GM21529 (cell line): ENCODE data around the gene TMEM200A.

Experiments
- ATAC-seq: cut with Tn5 transposase; IDR thresholded peaks from one replicate; pipeline ENCODE4 v1.9.1; 2021; ENCODE audit not compliant: unreplicated experiment

TMEM200A gene

DNA sequence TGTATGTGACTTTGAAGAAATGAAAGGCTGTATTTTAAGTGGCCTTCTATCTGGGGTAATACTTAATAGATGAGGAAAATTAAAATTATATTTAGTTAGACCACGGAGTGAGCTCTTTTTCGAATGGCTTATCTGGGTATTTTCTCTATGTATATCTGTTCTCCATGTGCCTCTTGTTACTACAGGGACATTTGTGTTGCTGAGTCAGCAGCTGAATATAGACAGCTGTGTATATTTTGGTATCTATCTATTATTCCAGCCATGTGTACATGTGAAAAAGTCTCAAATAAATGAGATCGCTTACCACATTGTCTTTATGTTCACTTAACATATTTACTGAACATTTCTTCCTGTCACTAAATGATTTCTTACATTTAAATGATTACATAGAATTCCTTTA is 57.2 kb downstream of the TMEM200A start:
- no peak for ATAC-seq

DNA sequence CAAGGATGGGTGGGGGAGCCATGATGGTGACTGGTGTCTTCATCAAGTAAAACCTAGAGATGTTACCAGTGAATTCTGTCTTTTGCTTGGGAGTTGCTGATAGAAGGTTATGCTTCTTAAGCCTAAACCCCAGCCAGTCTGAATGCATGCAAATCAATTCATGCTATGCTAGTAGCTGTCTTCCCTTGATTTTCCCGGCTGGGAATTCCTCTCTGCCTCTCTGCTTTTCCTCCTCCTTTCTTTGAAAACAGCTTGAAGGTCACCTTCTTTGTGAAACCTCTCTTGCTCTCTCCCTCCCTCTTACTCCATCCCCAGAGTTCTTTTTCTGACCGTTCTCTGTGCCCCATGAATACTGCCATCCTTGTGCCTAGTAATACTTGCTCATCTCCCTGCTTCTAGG is 58.9 kb downstream of the TMEM200A start:
- no peak for ATAC-seq

DNA sequence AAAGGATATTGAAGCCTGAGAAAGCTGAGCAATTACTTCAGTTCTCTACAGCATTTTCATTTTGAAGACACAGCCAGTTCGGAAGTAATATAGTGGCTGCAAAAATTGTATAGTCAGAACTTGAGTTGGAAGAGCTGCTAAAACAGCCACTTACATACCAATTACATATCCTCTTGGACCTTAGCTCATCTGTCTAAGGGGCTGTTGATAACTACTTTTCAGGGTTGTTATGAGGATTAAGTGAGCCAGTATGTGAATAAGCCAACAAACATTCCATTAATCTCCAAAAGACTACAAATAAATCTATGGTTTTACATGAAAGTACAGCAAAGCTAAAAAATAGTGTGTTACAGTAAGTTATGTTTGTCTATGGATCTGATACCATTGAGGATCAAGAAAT is 59.7 kb downstream of the TMEM200A start:
- ATAC-seq, result no peak

DNA sequence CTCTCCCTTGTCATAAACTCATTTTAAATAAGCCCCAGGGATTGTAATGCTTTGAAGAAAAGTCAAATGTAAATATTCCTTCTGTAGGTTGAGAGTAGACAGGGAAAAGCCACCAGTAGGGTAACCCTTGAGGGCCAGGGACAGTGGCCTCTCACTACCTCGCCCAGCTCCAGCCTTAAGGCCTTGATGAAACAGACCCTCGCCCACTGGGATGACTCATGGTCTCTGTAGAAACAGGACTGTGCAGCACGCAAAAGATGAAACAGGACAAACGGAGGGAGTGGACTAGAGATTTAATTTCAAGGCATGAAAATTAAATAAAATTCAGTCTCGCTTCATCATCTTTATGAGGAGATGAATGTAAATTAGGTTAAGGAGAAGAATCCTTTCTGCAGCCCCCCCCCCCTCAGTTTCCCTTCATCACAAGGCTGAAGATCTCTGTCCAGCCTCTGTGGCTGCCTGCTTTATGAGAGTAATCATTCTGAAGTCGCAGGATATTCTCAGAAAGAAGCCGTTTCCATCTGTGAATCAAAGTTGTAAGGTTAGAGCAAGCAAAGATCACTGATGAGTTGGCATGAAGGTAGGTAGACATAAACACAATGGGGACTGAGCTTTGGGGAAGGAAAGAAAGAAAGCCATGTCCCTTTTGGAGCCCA is 60.4 kb downstream of the TMEM200A start:
- no peak for ATAC-seq

DNA sequence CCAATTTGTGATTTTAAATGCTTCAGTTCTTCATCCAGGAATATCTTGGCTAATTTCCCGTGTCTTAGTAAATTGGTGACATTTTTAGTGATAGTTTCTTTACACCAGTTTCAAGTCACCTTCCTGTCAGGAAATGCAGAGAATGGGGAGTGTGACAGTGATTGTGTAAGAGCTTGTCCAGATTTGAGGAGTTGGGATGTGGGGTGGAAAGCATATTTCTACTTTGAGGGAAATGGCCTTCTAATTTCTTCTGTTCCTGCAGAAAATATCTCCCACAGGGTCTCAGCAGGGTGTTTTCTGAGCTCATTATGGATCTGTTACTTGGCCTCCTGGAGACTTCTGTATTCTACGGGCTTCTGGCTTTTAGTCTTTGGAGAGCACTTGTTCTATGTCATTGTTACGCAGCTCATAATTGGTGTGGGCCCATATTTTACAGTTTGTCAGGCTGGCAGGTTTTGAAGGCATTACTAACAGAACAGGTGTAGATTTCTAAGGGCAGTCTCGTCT is 65.6 kb downstream of the TMEM200A start:
- ATAC-seq, result no peak

DNA sequence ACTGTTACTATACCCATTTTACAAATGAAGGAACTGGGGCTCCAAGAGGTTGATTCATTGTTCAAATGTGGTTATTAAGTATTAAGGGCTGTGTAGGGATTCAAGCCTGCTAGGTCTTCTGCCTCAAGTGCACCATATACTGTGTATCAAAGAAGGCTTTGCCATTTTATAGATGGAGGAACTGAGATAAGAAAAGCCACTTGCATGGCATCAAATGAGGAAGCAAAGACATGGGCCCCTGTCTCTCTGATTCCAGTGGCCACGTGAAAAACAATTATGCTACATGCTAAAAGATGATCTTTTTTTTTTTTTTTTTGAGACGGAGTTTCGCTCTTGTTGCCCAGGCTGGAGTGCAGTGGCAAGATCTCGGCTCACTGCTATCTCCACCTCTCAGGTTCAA is 67.0 kb downstream of the TMEM200A start:
- ATAC-seq, result no peak

DNA sequence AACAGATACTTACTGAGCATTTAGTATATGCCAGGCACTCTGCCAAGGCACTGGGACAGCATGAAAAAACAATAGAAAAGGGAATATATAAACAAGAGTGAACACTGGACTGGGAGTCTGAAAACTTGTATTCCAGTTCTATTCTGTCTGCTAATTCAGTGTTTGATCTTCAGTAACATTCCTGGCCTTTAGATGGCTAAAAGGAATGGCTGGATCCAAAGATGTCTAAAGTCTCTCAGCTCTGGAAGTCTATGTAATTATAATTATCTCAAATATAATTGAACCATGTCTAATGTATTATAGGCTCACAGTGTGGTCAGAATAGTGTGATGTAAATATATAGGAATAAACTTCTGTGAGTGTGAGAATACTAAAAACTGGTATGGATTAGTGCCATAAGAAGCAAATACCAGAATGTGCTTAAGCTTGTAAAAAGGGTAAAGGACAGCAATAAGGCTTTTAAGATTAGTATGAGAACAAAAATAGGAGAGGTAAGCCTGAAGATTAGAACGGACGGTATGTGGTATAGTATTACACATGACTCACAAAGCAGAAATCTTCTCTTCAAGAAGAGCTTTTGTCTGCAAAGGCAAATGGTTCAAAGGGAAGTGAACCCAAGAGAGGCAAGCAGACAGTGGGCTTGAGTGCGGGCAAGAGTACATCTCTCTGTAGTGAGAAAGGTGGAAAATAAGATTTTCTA is 68.5 kb downstream of the TMEM200A start:
- no peak for ATAC-seq

DNA sequence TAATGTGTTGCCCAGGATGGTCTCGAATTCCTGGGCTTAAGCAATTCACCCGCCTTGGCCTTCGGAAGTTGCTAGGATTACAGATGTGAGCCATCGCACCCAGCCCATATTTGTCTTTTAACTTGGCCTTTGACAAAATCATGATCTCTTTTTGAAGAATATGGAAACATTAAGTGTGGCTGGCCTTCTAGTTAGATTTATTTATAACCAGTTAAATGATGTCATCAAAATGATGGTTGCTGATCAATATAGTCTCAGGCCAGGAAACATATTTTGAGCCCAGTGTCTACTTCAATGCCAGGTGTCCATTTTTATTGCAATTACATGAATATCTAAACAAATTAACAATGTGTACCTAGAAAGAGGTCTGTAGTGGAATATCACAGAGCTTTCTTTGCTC is 69.4 kb downstream of the TMEM200A start:
- no peak for ATAC-seq

DNA sequence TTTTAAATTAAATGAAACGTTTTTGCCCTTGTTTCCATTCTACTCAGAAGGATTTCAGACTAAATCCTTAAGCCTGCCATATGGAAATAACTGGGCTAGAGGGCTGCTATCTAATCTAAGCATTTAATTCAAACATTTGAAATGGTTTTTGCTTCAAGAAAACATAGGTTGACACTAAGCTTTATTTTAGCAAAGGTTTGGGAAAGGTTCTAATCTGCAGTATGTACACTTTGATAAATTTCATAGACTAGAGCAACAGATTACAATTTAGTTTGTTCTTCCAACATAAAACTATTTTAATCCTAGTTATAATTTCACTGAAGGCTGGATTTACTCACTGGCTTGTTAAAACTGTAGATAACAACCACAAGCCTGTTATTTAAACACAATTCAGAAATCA is 72.1 kb downstream of the TMEM200A start:
- ATAC-seq, result no peak

DNA sequence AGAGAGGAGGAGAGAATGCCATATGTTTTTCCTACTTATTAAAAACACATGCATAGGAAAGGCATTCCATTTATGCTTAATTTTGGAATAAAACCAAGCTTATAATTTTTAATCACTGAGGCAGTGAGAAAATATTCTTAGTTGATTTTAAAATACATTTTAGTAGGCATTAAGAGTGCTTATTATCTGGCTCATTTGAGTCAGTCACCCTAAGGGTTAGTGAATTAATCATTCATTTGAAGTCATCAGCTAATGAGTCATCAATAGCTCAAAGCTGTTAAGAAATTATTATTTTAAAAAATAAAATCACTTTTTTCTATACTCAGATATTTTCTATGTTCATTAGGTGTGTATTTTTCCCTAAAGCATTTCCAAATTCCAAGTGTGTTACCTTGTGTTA is 81.6 kb downstream of the TMEM200A start:
- no peak for ATAC-seq

DNA sequence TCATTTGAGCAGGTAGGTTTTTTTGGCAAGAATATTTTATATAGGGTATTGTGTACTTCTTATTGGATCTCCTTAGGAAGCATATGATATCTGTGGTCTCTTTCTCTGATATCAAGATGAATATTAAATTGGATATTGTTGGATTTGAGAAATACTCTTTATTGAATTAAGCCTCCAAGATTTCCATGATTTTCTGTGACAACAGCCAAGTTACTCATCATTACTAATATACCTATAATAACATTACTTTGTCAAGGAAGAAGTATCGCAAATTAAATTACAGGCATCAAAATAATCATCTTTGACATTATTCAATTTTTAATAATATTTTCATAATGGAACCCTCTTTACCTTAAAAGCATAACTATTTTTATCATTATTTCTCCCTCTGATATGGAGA is 86.5 kb downstream of the TMEM200A start:
- ATAC-seq, result no peak

DNA sequence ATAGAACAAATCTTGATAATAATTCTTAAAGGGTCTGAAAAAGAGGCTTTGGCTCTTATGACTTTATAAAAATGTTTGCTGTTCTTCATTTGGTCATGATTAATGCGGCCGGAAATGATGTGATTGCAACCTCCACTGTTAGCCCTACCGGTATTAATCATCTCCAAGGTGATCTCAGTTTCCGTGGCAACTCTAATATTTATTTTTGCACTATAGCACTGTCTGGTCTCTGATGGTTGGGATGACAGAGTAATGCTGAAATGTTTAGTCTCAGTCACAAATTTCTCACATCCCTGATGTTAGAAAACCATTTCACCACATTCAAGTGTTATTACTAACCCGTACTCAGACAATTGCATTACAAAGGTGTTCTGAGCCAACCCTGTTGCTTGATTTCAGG is 87.4 kb downstream of the TMEM200A start:
- no peak for ATAC-seq

DNA sequence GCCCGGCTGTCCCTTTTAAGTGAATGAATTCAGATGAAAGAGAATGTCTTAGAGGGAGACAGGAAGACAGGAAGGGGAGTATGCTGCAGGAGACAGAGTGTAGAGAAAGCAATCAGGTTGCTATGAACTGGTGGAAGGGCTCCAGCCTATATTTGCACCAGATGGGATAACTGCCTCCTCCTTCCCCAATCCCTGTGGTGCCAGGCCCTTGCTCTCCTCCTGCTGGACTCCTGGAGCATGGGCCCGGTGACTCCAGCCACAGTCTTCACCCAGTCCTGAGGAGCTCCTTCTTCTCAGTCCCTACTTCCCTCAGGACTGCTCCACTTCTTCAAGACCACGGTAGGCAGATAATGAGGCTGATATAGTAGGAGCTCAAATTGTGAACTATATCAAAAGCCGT is 91.8 kb downstream of the TMEM200A start:
- ATAC-seq, result no peak

DNA sequence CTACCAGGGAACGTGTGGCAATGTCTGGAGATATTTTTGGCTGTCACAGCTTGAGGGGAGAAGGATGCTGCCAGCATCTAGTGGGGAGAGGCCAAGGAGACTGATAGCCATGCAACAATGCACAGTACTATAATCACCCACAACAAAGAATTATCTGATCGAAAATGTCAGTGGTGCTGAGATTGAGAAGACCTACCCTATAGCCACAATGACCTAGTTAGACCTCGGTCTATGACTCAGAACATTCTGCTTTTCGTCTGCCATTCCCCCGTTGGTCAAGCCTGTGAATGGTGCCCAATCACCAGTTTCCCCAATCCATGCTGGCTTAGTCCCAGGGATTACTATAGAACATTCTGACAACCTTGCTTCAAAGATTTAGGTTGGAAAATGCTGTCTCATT is 93.5 kb downstream of the TMEM200A start:
- ATAC-seq, result no peak

DNA sequence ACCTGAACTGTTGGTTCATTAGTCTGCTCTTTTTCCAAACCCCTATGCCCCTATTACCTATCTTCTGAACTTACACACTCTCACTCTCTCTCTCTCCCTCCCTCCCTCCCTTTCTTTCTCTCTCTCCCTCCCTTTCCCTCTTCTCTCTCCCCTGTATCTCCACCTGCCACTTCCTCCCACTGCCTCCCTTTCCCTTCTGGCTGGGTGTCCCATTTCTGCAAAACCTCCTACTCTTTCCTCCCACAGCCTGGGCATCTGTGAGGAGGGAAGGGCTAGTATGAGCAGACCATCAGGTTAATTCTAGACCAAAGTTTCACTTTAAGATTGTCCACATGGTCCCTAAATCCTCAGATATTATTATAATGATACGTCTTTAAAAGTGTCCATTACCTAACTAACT is 95.1 kb downstream of the TMEM200A start:
- ATAC-seq, result no peak

DNA sequence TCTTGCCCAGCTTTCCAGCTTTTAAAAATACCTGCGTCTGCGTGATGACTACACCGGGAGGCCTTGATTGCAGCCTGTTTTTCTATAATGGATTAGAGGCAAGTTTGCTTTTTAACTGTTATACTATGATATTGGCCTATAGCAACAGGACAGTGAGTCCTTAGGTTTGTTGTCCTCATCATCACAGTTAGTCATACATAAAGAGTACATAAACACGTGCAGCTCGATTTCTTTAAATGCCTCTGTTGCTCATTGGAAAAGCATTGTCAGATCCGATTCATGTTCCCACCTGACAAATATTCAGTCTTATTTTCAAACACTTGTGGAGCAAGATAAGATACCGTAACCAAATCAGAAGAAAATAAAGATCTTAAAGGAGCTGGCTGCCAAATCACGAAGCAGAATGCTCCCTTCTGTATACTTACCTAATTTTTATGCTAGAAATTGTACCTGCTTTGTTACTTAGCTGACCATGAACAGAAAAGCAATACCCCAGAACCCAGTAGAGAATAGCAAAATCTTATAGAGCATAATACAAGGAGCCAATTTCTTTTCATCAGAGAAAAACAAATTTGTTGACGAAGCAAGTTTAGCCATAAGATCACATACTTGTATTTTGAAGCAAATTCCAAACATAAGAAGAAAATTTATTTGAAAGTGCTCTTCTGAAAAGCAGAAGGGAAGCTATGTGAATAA is 100.4 kb downstream of the TMEM200A start:
- no peak for ATAC-seq

DNA sequence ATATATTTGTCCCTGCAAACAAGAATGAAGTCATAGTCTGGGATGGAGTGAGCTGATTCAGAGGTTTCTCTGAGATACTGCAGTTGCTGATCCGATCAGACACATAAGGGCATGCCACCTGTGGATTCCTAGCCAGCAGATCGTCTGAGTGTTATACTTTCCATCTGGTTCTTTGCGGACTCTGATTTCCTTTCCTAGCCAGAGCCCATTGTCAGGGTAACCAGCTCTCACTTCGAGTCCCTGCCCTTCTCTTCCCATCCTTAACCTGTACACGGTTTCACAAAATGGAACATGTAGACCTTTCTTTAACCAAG is 100.9 kb downstream of the TMEM200A start:
- no peak for ATAC-seq

DNA sequence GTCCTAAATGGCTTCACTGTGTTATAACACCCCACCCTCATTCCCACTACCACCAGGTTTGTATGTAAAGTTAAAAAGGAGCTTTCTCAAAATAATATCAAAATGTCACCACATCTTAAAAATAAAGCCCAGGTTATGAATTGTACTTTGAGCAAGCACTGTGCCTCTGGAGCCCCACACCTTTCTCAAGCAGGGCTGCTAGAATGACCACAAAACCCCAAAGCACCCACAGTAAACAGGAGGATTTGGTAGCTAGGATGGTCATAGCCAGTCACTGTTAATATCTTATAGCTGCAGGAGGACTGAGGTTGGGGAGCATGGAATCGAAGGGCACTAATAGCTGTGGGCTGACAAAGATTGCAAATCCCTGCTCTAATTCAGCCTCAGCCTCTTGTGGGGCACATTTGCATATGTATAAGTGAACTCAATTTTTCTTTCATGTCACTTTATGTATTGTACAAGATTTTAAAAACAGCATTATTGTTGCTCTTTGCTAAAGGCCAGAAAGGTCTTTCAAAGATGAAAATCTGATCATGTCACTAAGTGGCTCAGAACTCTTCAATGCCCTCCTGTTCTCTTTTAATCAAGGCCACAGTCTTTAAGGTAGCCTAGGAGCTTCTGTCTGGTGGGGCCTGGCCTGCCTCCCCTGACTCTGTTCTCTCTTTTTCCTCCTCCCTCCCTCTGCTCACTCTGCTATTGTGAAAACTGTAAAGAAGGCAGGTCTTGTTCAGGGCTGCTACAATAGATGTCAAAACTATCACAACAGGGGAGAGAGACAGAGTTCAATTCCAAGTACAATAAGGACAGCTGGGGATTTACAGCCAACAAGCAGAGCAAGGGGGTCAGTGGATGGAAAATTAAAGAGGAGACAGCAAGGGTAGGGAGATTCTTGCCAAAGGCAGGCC is 101.6 kb downstream of the TMEM200A start:
- no peak for ATAC-seq

DNA sequence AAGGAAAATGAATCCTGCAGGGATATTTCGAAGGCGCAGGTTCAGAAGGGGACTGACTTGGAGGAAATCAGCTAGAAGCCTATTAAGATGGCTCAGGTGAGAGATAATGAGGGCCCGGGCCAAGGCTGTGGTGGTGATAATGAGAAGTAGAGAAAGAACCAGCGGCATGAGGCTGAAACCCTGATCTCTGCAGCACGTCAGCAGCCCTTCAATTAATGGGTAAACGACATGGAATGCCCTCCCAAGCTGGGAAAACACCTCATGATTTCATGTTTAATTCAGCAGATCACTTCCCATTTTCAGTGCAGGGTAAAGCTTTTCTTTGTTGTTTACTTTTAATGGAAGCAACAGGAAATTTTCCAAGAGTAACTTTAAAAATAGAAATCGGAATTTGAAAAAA is 104.9 kb downstream of the TMEM200A start:
- no peak for ATAC-seq

DNA sequence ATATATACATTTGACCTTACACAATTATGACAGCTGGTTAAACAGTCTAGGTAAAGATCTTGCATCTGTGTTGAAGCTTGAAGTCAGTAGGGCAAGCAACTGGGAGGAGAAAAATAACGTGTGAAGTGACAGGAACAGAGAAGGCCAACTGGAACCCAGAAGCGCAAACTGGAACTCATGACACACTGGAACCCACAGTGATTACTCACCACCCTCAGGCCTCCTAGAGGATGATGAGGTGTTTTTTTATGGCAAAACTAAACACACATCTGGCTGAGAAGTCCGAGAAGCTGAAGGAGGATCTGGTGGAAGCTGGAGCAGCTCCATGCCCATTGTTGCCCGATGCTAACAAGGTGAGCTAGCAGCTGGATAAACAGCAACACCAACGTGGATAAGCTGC is 108.1 kb downstream of the TMEM200A start:
- ATAC-seq, result no peak

DNA sequence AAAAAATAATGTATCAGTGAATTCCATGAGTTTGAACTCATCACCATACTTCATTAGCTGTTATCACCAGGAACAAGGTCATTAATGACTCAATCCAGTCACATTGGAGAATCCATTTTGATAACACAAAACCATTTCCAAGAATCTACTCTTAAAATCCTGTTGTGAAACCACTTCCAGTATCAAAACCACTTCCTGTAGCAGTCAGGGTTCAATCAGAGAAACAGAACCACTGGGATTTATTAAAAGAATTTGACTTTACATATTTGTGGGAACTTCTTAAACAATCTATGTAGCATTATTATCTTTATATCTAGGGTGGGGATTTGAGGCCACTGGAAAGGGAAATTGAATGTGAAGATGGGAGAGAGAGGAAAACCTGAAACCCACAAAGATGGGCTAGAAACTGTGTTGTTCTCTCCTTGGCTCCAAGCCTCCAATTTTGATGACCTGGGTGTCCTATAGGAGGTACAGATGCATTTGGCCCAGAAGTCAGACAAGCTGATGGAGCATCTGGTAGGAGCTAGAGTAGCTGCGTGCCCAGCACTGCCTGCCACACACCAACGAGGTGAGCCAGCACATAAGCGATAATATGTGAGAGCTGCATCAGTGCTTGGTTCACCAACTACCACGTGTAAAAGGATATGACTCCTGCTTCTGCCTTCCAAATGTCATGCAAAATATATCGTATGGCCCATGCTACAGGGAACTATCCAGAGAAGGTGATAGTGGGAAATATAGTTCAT is 117.0 kb downstream of the TMEM200A start:
- ATAC-seq, result no peak
